H1 (cell line): ENCODE measurements around the gene SOCS3.

Source experiments
- CHD2 ChIP-seq: IDR thresholded peaks from 2 replicates; pipeline ENCODE4 v1.6.1; 2012; ENCODE audit warnings: low read length, improper control_type of control experiment
- CTCF ChIP-seq, 3 experiments: IDR thresholded peaks; 1 replicate in 2 of 3; 2 replicates in 1 of 3; pipeline versions ENCODE4 v1.5.1 to v1.6.1; 2011; ENCODE audit warnings: low read length in 3 of 3, mild to moderate bottlenecking in 3 of 3, inconsistent platforms in 2 of 3, low read depth in 1 of 3, moderate library complexity in 1 of 3; ENCODE audit not compliant: insufficient read depth in 1 of 3; ENCODE audit errors: control extremely low read depth in 1 of 3
- EP300 ChIP-seq, 2 experiments: IDR thresholded peaks; 1 replicate in 1 of 2; 2 replicates in 1 of 2; pipeline ENCODE4 v1.6.1; 2011 to 2012; ENCODE audit warnings: low read depth in 2 of 2, low read length in 2 of 2, mild to moderate bottlenecking in 2 of 2, borderline replicate concordance in 1 of 2, inconsistent platforms in 1 of 2, moderate library complexity in 1 of 2
- EZH2 ChIP-seq: fragments of 200-600 bp; sonication (generic); IDR thresholded peaks from 2 replicates; pipeline ENCODE4 v1.7.1; 2012; ENCODE audit warnings: low read depth, mild to moderate bottlenecking, moderate library complexity, low read length, inconsistent platforms; ENCODE audit not compliant: severe bottlenecking
- MAX ChIP-seq: IDR thresholded peaks from 2 replicates; pipeline ENCODE4 v1.6.1; 2012; ENCODE audit warnings: inconsistent platforms
- POLR2A ChIP-seq, 2 experiments: IDR thresholded peaks; 1 replicate in 1 of 2; 2 replicates in 1 of 2; pipeline ENCODE4 v1.6.1; 2011; ENCODE audit warnings: low read depth in 2 of 2, low read length in 2 of 2, mild to moderate bottlenecking in 2 of 2; ENCODE audit errors: control extremely low read depth in 1 of 2
- POLR2AphosphoS5 ChIP-seq: IDR thresholded peaks from 2 replicates; pipeline ENCODE4 v1.6.1; 2011; ENCODE audit warnings: low read depth, low read length
- RAD21 ChIP-seq, 2 experiments: IDR thresholded peaks in 1 of 2; conservative IDR thresholded peaks in 1 of 2; 2 replicates each; pipeline ENCODE4 v1.6.1; 2011; ENCODE audit warnings: low read depth in 2 of 2, low read length in 2 of 2, improper control_type of control experiment in 1 of 2, inconsistent platforms in 1 of 2, mild to moderate bottlenecking in 1 of 2, moderate library complexity in 1 of 2
- RBBP5 ChIP-seq: IDR thresholded peaks from 2 replicates; pipeline ENCODE4 v1.7.1; 2012; ENCODE audit warnings: low read depth, mild to moderate bottlenecking, inconsistent platforms, low read length, moderate library complexity, borderline replicate concordance
- SP1 ChIP-seq: IDR thresholded peaks from 2 replicates; pipeline ENCODE4 v1.6.1; 2011; ENCODE audit warnings: low read depth, low read length
- SRF ChIP-seq: IDR thresholded peaks from 2 replicates; pipeline ENCODE4 v1.6.1; 2011; ENCODE audit warnings: mild to moderate bottlenecking, low read depth, low read length, moderate library complexity
- TBP ChIP-seq: IDR thresholded peaks from 2 replicates; pipeline ENCODE4 v1.6.1; 2011; ENCODE audit warnings: low read depth, low read length, improper control_type of control experiment
- TCF12 ChIP-seq: IDR thresholded peaks from 2 replicates; pipeline ENCODE4 v1.6.1; 2011; ENCODE audit warnings: low read depth, mild to moderate bottlenecking, low read length

- TF ChIP-seq MAX (no peak), CTCF (IDR thresholded peaks at IDR 0.05; ENCODE audit: control extremely low read depth in 1 of 3, insufficient read depth in 1 of 3, low read depth in 1 of 3, low read length in 3 of 3) (no peak), TCF12 (no peak), CHD2 (no peak), POLR2A (IDR thresholded peaks at IDR 0.05; ENCODE audit: control extremely low read depth in 1 of 2, low read depth in 2 of 2, low read length in 2 of 2) (no peak), EP300 (IDR thresholded peaks at IDR 0.05; ENCODE audit: borderline replicate concordance in 1 of 2, low read depth in 2 of 2, low read length in 2 of 2) (no peak), EZH2 (no peak), POLR2AphosphoS5 (no peak), SRF (no peak), TBP (no peak), RAD21 (IDR thresholded peaks at IDR 0.05 in 1 of 2, conservative IDR thresholded peaks at IDR 0.05 in 1 of 2; ENCODE audit: low read depth in 2 of 2, low read length in 2 of 2) (no peak), SP1 (no peak), RBBP5 (no peak)
Measured at GRCh38 chr17:78342449-78343186, 17.3 kb downstream of the SOCS3 start.
